GM19468 (cell line): ENCODE results near the gene ING3.

Experiments used
- ATAC-seq: cut with Tn5 transposase; IDR thresholded peaks from one replicate; pipeline ENCODE4 v1.9.1; 2021; ENCODE audit warnings: mild to moderate bottlenecking, moderate library complexity, moderate number of reproducible peaks; ENCODE audit not compliant: unreplicated experiment; ENCODE audit errors: extremely low read depth

The ING3 gene

GRCh38 chr7:120950539-120951308 lies at the start of gene ING3:
Gene ING3, plus strand, starts transcription at chr7:120950777. Its CDS starts 120 bp downstream, at chr7:120950897.
- ATAC-seq, result peak; percentile 95

GRCh38 chr7:120915314-120916105 lies 35.1 kb upstream of the ING3 start:
- no peak for ATAC-seq

GRCh38 chr7:120916121-120916520 lies 34.5 kb upstream of the ING3 start:
- ATAC-seq, result no peak

GRCh38 chr7:120916538-120916937 lies 34.0 kb upstream of the ING3 start:
- no peak for ATAC-seq

- ATAC-seq, result no peak
Measured at GRCh38 chr7:120919466-120919865, 31.1 kb upstream of the ING3 start.

GRCh38 chr7:120920034-120920433 lies 30.5 kb upstream of the ING3 start:
- ATAC-seq, result no peak

GRCh38 chr7:120920591-120921274 lies 29.8 kb upstream of the ING3 start:
- no peak for ATAC-seq

- ATAC-seq, result no peak
Measured at GRCh38 chr7:120924837-120925236, 25.7 kb upstream of the ING3 start.

- no peak for ATAC-seq
Measured at GRCh38 chr7:120925392-120925791, 25.2 kb upstream of the ING3 start.

GRCh38 chr7:120926943-120927346 lies 23.6 kb upstream of the ING3 start:
- no peak for ATAC-seq

- peak; percentile 47 for ATAC-seq
Measured at GRCh38 chr7:120927454-120928103, 23.0 kb upstream of the ING3 start.

GRCh38 chr7:120931243-120931642 lies 19.3 kb upstream of the ING3 start:
- no peak for ATAC-seq

- ATAC-seq, result no peak
Measured at GRCh38 chr7:120933475-120933874, 17.1 kb upstream of the ING3 start.

- no peak for ATAC-seq
Measured at GRCh38 chr7:120939345-120939744, 11.2 kb upstream of the ING3 start.

GRCh38 chr7:120941064-120941463 lies 9.5 kb upstream of the ING3 start:
- ATAC-seq, result no peak

GRCh38 chr7:120941856-120942255 lies 8.7 kb upstream of the ING3 start:
- ATAC-seq, result no peak

- ATAC-seq, result no peak
Measured at GRCh38 chr7:120942861-120943260, 7.7 kb upstream of the ING3 start.

GRCh38 chr7:120944826-120945562 lies 5.6 kb upstream of the ING3 start:
- ATAC-seq, result no peak

GRCh38 chr7:120947980-120948379 lies 2.6 kb upstream of the ING3 start:
- no peak for ATAC-seq
